HG03342 (cell line): Measurements from ENCODE around the gene ASPRV1.

Source experiments
- ATAC-seq: cut with Tn5 transposase; IDR thresholded peaks from one replicate; pipeline ENCODE4 v1.9.1; 2021; ENCODE audit warnings: mild to moderate bottlenecking, moderate library complexity; ENCODE audit not compliant: unreplicated experiment

Gene ASPRV1

DNA sequence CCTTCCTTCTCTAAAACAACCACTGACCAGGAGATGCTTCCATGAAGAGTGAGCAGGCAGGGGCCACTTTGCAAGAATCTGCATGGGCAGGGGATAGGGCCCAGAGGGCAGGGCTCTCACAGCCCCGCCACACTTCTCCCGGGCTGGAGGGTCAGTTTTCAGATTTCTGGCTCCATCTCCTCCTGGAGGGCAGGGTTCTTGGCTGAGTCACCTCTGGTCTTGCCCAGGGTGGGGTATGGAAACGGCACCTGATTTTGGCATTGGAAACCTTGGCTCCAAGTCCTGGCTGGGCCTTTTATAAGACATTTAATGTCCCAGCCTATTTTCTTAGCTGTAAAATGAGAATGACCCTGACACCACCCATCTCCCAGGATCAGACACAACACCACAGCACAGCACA, 27.6 kb upstream of the ASPRV1 start:
- ATAC-seq = no peak

- ATAC-seq = no peak
Measured at GRCh38 chr2:69988086-69988635, 26.7 kb upstream of the ASPRV1 start.

DNA sequence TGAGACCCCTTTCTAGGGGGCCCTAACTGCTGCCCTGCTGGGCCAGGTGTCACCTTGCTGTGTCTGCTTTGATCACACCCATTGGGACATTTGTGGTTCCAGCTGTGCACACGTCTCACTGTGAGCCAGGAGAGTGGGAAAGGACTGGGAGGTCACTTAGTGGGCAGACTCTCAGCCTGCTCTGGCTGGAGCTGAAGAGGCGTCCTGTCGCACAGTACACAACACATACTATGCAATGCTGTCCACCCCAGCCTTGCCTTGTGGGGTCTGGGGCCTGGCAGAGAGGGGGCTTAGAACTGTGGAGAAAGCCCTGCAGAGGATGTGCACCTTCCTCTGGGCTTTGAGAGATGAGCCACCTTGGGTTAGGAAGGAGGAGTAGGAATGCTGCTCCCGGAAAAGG, 25.3 kb upstream of the ASPRV1 start:
- ATAC-seq = no peak

DNA sequence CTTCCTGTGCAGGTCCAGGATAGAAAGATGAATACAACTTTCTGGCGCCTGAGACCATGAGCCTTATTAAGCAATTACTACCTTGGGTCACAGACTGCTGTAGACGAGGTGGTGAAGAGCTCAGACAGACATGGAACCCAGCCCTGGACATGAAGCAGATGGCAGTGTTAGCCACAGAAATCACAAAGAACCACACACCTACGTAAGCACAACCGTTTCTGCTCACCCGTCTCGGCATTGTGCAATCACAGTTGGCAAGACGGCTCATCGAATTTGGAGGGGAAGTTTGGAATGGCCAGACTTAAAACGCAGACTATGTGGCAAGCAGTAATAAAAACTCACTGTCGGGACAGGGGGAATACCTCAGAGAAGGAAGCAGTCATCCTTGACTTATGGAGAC, 24.3 kb upstream of the ASPRV1 start:
- ATAC-seq = no peak

DNA sequence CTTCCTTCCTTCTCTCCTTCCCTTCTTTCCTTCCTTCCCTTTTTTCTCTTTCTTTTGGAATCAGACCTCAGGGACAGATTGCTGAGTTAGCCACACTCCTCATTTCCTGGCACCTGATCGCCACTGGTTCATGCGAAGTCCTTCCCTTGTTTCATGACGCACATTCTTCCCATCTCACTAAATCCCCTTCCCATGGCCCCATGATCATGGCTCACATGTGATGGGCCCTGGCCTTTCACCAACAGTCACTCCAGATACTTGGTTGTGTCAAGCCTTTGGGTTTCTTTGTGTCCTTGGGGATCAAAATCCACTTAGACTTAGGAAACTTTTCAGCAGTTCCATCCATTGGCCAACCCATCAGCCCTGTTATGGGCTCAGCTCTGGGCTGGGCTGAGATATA, 23.8 kb upstream of the ASPRV1 start:
- ATAC-seq = no peak

GRCh38 chr2:69983392-69983966, 22.0 kb upstream of the ASPRV1 start:
- no peak for ATAC-seq

DNA sequence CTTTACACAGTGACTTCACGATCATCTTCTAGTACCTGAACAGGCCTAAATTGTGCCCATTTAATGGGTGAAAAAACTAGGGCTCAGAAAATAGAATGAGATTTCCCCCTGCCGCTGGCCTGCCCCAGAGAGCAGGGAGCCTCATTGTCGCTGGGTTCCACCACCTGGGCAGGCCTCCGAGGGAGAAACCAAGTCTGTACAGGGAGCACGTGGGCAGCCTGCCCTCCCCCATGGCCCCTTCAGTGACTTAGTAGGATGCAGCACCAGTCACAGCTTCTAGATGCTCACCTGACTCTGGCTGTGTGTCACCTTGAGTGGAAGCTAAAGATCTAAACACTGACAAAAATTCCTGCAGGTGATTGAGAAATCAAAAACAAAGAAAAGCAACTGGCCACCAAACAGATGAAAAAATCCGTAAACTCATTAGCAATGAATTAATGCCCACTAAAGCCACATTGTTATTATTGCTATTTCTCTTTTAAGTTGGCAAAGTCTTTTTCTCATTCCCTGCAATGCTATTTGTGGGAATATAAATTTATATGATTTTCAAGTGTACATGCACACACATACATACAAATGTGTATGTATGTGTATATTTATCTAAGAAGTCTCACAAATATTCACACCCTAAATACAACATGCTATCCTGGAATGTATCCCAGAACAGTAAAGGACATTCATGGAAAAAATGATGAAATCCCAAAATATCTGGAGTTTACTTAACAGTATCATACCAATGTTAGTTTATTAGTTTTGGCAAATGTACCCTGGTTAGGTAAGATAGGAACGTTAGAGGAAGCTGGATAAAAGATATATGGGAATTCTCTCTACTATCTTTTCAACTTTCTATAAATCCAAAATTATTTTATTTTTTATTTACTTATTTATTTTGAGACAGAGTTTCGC, 18.7 kb upstream of the ASPRV1 start:
- no peak for ATAC-seq

GRCh38 chr2:69977906-69978482, 16.6 kb upstream of the ASPRV1 start:
- no peak for ATAC-seq

DNA sequence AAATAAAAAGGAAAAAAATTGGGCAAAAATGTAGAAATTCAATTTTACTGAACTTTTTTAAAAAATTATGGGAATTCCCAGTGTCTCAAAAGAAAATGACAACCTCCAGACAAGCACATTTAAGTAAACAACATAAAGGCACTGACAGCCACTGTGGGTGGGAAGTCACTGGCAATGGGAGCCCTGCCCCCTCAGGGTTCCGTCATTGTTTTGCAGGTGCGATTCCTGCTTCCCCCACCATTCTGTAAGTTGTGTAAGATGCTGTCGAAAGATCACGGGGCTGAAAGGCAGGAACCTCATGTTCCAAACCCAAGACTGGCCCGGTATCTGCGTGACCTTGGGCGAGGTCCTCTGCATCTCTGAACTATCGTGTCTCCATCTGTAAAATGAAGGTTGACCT, 15.8 kb upstream of the ASPRV1 start:
- ATAC-seq = no peak

DNA sequence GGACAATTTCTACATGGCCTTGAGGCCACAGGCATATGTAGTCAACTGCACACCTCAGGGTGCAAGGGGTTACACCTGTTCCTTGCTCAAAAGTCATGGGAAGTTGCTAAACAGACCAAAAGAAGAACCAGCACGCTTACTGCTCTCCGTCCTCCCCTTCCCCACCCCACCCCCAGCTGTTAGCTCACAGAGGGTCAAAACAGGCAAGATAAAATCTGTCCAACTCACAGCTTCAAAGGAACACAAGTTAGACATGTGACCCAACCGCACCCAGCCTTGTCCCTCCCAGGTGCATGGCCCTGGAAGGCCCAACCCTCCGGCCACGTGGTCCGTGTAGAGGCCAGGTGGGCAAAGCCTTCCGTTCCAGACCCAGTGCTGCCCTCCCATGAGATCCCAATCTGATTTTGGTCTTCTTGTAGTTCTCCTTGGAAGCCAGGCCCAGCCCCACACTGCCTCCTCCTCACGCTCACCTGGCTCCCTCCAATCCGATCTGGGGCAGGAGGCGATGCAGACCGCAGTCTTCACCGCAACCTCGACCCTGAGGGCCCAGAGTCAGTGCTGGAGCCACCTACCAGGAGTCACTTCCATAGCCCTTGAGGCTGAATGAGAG, 14.5 kb upstream of the ASPRV1 start:
- ATAC-seq = no peak

- ATAC-seq = no peak
Measured at GRCh38 chr2:69975136-69975852, 13.9 kb upstream of the ASPRV1 start.

GRCh38 chr2:69973335-69973735, 11.9 kb upstream of the ASPRV1 start:
- no peak for ATAC-seq

GRCh38 chr2:69972822-69973221, 11.4 kb upstream of the ASPRV1 start:
- ATAC-seq = no peak

GRCh38 chr2:69969991-69970390, 8.6 kb upstream of the ASPRV1 start:
- no peak for ATAC-seq

DNA sequence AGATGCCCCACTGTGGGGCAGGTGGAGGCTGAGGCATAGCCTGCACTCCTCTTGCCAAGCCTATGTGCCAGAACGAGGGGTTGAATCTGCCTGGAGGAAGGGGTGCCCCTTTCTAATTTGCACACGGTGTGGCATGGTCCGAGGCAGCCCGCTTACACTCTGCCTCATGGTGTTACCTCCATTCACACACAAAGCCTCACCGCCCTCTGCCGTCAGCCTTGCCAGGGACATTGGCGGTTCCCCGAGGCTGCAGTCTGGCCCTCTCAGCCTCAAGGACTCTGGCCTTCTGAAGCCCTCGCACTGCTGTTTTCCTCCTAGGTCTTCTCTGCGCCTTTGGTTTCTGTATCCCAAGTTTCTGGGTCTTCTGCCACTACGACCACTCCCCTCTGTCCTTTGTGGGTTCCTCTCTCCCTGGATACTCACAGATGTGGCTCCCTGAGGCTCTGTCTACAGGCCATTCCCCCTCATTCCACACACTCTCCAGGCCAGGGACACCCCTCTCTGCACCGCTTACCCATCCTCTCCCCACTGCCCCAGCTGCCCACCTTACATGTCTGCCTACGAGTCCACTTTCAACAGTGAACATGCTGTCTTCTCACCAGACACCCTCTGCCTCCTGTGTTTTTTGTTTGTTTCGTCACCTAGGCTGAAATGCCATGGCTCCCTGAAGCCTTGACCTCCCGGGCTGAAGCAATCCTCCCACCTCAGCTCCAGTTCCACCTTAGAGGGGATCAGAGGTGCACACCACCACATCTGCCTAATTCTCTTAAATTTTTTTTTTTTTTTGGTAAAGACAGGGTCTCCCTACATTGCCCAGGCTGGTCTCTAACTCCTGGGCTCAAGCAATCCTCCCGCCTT, 7.9 kb upstream of the ASPRV1 start:
- ATAC-seq = no peak

DNA sequence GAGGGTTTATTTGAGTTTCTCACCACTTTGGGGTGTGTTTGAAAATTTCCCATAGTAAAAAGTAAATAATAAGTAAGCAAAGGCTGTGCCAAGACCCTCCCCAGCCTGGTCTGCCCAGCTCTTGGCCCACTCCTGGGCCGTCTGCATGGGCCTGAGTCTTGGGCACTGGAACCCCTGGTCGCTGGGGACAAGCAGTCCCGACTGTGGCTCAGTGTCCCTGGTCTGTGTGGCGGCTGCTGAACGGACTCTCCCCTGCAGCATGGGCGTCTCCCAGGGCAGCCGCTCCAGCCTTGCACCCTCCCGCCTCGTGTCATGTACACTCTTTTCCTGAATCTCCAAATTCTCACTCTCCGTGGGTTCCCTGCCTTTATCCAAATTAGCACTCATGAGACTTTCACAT, 7.2 kb upstream of the ASPRV1 start:
- ATAC-seq = no peak

DNA sequence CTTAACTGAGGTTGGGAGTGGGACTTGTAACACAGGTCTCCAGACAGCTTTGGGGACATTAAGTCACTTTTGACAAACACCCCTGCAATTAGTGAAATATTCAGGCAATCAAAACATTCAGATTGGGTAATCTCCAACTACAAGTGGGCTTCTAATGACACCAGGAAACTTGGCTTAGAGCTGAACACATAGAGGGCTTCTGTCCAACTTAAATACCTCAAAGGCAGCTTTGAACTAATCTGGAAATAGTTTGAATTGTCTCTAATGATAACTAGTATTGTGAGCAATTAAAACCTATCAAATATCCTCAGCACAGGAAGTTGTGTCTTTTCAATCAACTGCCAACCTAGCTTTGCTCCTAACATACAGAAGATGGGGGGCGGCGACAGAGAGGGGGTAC, 5.1 kb upstream of the ASPRV1 start:
- ATAC-seq = no peak

DNA sequence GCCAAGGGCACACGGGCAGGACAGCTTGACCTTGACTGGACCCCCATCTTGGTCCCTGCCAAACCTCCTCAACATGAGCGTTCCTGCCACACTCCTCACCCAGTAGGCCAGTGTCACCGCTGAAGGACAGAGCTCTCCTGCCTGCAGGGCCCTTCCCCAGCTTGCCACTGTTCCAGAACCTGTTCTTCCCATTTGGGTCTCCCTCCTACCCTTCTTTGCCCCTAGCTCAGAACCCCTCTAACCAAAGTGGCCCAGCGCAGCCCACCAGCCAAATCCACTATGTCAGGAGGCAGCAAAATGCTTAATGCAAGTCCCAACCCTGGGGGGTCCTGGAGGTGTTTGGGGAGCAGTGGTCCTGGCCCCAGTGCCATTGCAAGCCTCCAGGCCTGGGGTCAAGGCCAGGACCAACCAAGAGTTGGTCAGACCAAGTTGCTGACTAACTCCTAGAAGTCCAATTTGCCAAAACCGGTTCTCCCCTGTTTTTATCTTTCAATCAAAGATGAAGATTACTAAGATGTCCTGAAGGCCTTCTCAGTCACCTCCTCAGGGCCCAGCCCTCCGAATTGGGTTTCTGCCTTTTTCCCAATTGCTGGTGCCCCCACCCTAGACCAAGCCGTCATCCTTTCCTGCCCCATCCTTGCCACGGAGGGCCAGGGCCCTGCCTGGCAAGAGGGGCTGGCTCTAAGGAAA, 4.5 kb upstream of the ASPRV1 start:
- ATAC-seq = no peak

GRCh38 chr2:69964353-69964841, 3.0 kb upstream of the ASPRV1 start:
- ATAC-seq = no peak
